Hepatocyte (in vitro differentiated cells): Measurements from ENCODE around the gene DEDD2. TPM values are rescaled to one million over a fixed set of nuclear protein-coding genes. Genes with fewer than 3 reads are reported as not detected.

Source experiments
- DNase-seq: peaks from one replicate; pipeline ENCODE4 v3.0.0-alpha.2; 2016; ENCODE audit warnings: low spot score
- H2AFZ ChIP-seq: fragments of 200-600 bp; sonication (generic); 2 replicates; pipeline ENCODE4 v1.6.0; 2016; ENCODE audit warnings: antibody characterized with exemption, mild to moderate bottlenecking
- H3K27ac ChIP-seq: fragments of 200-600 bp; sonication (generic); 2 replicates; pipeline ENCODE4 v1.5.1; 2016; ENCODE audit warnings: mild to moderate bottlenecking
- H3K27me3 ChIP-seq: fragments of 200-600 bp; sonication (generic); 2 replicates; pipeline ENCODE4 v1.6.1; 2016
- H3K36me3 ChIP-seq: fragments of 200-600 bp; sonication (generic); replicated peaks from 2 replicates; pipeline ENCODE4 v1.5.1; 2016; ENCODE audit warnings: low read depth; ENCODE audit not compliant: insufficient read depth
- H3K4me1 ChIP-seq: fragments of 200-600 bp; sonication (generic); 2 replicates; pipeline ENCODE4 v1.5.1; 2016; ENCODE audit warnings: mild to moderate bottlenecking, moderate library complexity; ENCODE audit not compliant: insufficient read depth
- H3K4me2 ChIP-seq: fragments of 200-600 bp; sonication (generic); 2 replicates; pipeline ENCODE4 v1.6.0; 2016
- H3K4me3 ChIP-seq: fragments of 200-600 bp; sonication (generic); 2 replicates; pipeline ENCODE4 v1.5.1; 2016; ENCODE audit warnings: mild to moderate bottlenecking
- H3K79me2 ChIP-seq: fragments of 200-600 bp; sonication (generic); 2 replicates; pipeline ENCODE4 v1.6.0; 2017; ENCODE audit warnings: mild to moderate bottlenecking
- H3K9me2 ChIP-seq: fragments of 200-600 bp; sonication (generic); replicated peaks from 2 replicates; pipeline ENCODE4 v1.6.0; 2017; ENCODE audit warnings: mild to moderate bottlenecking; ENCODE audit not compliant: insufficient read depth
- H3K9me3 ChIP-seq: fragments of 200-600 bp; sonication (generic); 2 replicates; pipeline ENCODE4 v1.5.1; 2016; ENCODE audit warnings: low read depth, mild to moderate bottlenecking
- H4K20me1 ChIP-seq: fragments of 200-600 bp; sonication (generic); 2 replicates; pipeline ENCODE4 v1.6.0; 2016; ENCODE audit warnings: mild to moderate bottlenecking; ENCODE audit not compliant: insufficient read depth, poor library complexity, severe bottlenecking
- CTCF ChIP-seq: fragments of 200-600 bp; sonication (generic); IDR thresholded peaks from 2 replicates; pipeline ENCODE4 v1.5.1; 2016; ENCODE audit warnings: antibody characterized with exemption, mild to moderate bottlenecking; ENCODE audit not compliant: poor library complexity
- EZH2 ChIP-seq: fragments of 200-600 bp; sonication (generic); IDR thresholded peaks from 2 replicates; pipeline ENCODE4 v1.6.1; 2016; ENCODE audit warnings: antibody characterized with exemption, mild to moderate bottlenecking, borderline replicate concordance
- EZH2phosphoT487 ChIP-seq: fragments of 200-600 bp; sonication (generic); IDR thresholded peaks from one replicate; pipeline ENCODE4 v1.6.1; 2018; ENCODE audit warnings: antibody characterized with exemption, mild to moderate bottlenecking, low read depth, moderate library complexity; ENCODE audit not compliant: unreplicated experiment, severe bottlenecking
- WGBS: methylation state at CpG from one replicate; pipeline ENCODE4 v1.1.6; 2016; ENCODE audit warnings: low lambda C conversion rate; ENCODE audit errors: missing lambda C conversion rate; 5-methylcytosine and 5-hydroxymethylcytosine counted together
- polyA plus RNA-seq: library from polyadenylated mRNA; unstranded; fragments of >200 nt; fragmentation: Nextera tagmentation; extraction: Ambion mirVana; gene quantifications from 2 replicates; pipeline ENCODE4 v1.2.1, GENCODE V29; 2016
- total RNA-seq: library from RNA; depleted of rRNA; stranded (reverse); fragments of >200 nt; gene quantifications from 2 replicates; pipeline ENCODE4 v1.2.3, GENCODE V29; 2014

Gene DEDD2
- total and polyA plus RNA-seq, 2 experiments from 2014 or later, result 34.2 to 37.8 TPM

- DNase-seq, result no peak
- no peak overlapping the region for H3K4me2 ChIP-seq
- no peak overlapping the region for H2AFZ ChIP-seq
- H3K4me3 ChIP-seq, result no peak overlapping the region
- no peaks in the 10 kb centered on the region for H3K79me2 ChIP-seq
- H3K36me3 ChIP-seq, result no peaks in the 10 kb centered on the region
- H3K27ac ChIP-seq, result no peak overlapping the region
- H3K27me3 ChIP-seq, result peaks cover 49% of the 10 kb centered on the region
- H3K9me3 ChIP-seq, result no peaks in the 10 kb centered on the region
- WGBS, result 90% methylated on average over 14 of the region's 20 CpGs
- no peaks in the 10 kb centered on the region for H3K4me1 ChIP-seq
- H4K20me1 ChIP-seq, result no peaks in the 10 kb centered on the region
- TF ChIP-seq EZH2 (no peak), CTCF (no peak), EZH2phosphoT487 (no peak)
- H3K9me2 ChIP-seq, result no peaks in the 10 kb centered on the region
Observed at GRCh38 chr19:42151782-42152684, 65.4 kb downstream of the DEDD2 start.

GRCh38 chr19:42150911-42151361, 66.5 kb downstream of the DEDD2 start:
- H3K27me3 ChIP-seq, result peaks cover 55% of the 10 kb centered on the region
- 46% methylated on average over 4 of the region's 9 CpGs for WGBS
- no peak overlapping the region for H3K4me3 ChIP-seq
- no peak overlapping the region for H3K27ac ChIP-seq
- no peaks in the 10 kb centered on the region for H3K79me2 ChIP-seq
- H3K36me3 ChIP-seq, result no peaks in the 10 kb centered on the region
- H3K9me2 ChIP-seq, result no peaks in the 10 kb centered on the region
- H2AFZ ChIP-seq, result no peak overlapping the region
- H3K4me2 ChIP-seq, result no peak overlapping the region
- no peaks in the 10 kb centered on the region for H3K9me3 ChIP-seq
- no peak for DNase-seq
- TF ChIP-seq EZH2phosphoT487, result no peak
- no peak for TF ChIP-seq CTCF
- TF ChIP-seq EZH2, result no peak
- no peaks in the 10 kb centered on the region for H3K4me1 ChIP-seq
- H4K20me1 ChIP-seq, result no peaks in the 10 kb centered on the region

GRCh38 chr19:42150364-42150763, 67.1 kb downstream of the DEDD2 start:
- no peaks in the 10 kb centered on the region for H3K9me3 ChIP-seq
- H3K9me2 ChIP-seq, result no peaks in the 10 kb centered on the region
- no peak overlapping the region for H3K4me2 ChIP-seq
- no peaks in the 10 kb centered on the region for H3K79me2 ChIP-seq
- no peak for DNase-seq
- no peaks in the 10 kb centered on the region for H3K36me3 ChIP-seq
- H3K4me1 ChIP-seq, result no peaks in the 10 kb centered on the region
- no peak for TF ChIP-seq EZH2
- no peak for TF ChIP-seq CTCF
- TF ChIP-seq EZH2phosphoT487, result no peak
- no peak overlapping the region for H3K4me3 ChIP-seq
- no peak overlapping the region for H3K27ac ChIP-seq
- peaks cover 49% of the 10 kb centered on the region for H3K27me3 ChIP-seq
- H2AFZ ChIP-seq, result no peak overlapping the region
- 42% methylated on average over 2 of the region's 17 CpGs for WGBS
- H4K20me1 ChIP-seq, result no peaks in the 10 kb centered on the region
